ENCODE measurements around the gene PLCG1.

GRCh38 chr20:41170386-41171105 is 33.2 kb downstream of the PLCG1 start:
- TF ChIP-seq CTCF (IDR thresholded peaks at IDR 0.05; ENCODE audit: extremely low read depth in 1 of 2, insufficient read depth in 1 of 2, low read depth in 1 of 2, low read length in 2 of 2) (no peak), POLR2A (IDR thresholded peaks at IDR 0.05; ENCODE audit: low read depth, low read length) (no peak)

Measured in endothelial cell of umbilical vein (primary cell).